NCI-H146 (cell line): ENCODE data around the gene KCTD16.

Source experiments
- DNase-seq: peaks from one replicate; lab custom pipeline; 2025; lab: John Stamatoyannopoulos, UW

Gene KCTD16

DNA sequence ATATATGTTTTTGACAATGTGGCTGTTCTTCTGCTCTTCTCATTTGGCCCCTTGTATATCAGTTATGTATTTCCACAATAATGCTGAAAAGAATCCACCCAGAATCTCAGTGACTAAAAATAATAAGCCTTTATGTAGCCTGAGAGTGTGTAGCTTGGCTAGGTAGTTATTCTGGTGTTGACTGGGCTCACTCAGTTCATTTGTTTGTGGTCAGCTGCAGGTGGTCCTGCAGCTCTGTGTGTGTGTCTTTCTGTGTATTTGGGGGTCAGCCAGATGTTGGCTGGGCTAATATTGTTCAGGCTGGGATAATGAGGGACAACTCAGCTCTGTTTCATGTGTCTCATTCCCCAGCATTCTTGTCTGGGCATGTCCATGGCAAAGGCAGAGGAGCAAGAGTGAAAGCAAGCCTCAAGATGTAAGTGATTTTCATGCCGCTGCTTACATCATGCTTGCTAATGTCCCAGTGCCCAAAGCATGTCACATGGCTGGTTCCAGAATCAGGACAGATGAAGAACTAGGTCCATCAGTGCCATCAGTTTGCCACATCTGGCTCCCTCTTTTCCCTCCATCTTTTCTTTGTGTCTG, 162.8 kb downstream of the KCTD16 start:
- DNase-seq, result peak; percentile 83

DNA sequence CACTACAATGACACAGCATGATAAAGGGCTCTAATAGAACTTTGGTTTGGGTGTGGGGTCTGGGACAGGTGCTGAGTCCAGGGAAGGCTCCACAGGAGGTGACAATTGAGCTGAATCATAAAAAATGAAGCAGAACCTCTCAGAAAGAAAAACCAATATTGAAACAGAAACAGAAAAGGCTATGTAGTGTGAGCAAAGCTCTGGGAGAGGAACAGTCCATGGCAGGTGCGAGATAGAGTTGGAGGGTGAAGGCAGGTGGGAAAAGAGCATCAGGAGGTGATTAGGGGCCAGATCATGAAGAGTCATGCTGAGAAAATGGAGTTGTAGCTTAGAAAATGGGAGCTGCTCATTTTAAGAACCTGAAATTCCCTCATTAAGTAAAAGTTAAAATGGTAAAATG, 164.9 kb downstream of the KCTD16 start:
- DNase-seq, result peak; percentile 95

DNA sequence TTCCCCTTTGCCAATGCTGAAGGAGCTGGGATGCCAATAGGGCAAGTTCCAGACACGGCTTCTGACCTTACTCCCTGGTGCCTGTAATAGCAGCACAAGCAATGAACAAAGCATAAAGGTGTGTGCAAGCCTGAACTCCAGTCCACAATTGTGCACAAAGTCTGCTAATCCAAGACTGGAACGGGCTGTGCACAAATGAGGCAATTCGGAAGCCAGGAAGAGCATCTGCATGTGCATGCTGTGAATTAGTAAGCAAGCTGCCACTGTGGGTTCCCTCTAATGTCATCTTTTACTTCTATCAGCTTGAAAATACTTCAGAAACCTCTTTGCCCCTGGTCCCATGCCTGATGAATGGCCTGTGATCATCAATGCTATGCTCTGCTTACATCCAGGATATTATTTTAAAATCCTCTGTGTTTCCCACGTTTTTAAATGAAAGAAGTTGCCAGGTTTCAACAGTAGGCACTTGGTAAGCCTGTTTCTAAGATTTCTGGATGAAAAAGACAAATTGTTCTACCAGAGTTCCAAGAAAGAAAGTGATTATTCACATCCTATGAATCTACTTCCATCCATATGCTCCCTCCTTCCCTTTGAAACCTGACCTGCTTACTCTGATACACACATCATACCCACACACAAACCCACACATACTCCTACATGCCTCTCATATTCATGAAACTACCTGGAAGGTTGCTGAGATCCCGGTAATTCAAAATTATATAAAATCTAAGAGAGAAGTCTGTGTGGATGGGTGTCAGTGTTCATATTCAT, 165.7 kb downstream of the KCTD16 start:
- peak; percentile 48 for DNase-seq

DNA sequence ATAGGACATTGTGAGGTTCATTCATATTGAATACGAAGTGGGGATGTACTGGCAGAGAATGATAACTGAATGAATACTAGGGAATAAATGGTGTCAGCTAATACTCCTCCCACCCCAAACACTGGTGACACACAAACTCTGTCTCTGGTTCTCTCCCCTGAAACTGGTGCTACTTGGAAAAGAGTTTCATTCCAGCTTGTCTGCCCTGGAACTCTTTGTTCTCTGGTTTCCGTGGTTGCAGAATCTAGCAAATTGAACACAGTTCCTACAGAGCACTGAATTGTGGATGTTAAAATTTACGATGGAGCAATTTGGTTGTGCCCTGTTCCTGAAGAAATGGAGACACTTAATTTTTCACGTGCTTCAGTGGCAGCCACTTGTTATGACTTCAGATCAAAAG, 181.7 kb downstream of the KCTD16 start:
- no peak for DNase-seq

DNA sequence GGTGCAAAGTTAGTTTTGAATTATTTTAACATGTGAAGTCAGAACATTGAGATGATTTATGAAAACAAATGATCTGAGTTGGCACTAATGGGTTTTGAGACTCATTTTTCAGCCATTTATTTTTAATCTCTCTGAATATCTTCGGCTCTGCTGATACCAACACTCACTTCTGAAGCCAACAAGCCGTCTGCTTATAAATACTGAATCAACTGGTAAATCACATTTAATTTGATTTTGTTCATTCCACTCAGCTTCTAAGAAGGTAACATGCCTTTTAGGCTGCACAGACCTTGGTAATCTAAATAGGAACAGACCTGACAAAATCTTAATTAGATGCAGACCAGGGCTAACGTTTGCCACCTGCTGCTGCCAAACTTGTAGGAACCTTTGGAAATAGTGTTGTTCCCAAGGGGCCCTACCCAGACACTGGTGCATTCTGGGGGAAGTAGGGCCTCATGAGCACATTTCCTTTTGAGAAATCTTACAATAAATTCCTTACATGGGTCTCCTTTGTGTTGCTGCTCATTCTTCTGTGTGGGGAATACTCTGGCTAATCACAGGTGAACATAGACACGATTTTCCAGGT, 182.2 kb downstream of the KCTD16 start:
- DNase-seq, result no peak

DNA sequence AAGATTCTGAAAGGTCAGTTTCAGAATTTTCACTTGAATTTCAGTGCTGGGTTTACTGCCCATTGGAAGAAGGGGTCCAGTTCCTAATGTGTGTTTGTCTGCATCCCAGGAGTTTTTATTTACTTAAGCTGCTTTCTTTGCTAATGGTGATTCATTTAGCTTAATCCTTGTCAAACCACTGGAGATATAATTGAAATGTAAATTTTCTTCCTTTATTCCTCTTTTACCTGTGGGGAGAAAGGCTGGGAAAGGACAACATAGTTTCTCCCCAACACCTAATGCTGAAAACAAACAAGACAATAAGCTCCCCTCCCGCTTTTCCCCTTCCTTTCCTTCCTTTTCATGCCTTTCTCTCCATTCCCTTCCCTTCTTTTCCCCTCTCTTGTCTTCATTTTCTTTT, 185.8 kb downstream of the KCTD16 start:
- DNase-seq, result peak; percentile 69

DNA sequence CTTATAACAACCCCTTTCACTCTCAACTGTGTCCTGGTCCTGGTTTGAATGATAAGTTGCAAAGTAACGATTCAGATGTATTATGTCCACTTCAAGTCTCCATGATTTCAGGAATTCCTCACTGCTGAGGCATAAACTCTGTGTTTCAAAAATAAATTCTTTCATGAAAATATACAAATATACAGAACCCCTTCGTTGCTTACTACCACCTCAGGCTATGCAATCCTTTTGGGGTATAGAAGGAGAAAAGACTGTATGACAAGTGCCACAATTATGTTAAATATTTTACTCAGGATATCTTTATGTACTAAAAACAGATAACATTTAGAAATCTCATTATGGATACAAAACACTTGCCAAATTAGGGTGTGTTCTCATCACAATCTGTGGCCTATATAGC, 190.7 kb downstream of the KCTD16 start:
- no peak for DNase-seq

DNA sequence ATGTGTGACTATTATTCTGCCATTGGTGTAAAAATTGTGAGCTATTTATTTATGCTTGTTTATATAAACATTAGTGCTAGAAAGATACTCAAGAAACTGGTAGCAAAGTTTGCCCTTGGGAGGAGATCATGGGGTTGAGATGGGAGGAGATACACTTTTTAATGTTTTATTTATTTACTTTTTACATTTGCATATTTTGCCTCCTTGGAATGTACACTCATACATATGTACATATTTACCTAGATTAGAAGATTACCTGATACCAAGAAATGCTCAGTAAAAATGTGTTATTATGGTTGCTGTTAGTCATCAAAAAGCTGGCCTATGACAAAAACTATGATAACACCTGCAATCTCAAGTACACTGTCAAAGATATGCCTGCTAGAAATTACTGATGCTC, 195.2 kb downstream of the KCTD16 start:
- DNase-seq, result no peak

DNA sequence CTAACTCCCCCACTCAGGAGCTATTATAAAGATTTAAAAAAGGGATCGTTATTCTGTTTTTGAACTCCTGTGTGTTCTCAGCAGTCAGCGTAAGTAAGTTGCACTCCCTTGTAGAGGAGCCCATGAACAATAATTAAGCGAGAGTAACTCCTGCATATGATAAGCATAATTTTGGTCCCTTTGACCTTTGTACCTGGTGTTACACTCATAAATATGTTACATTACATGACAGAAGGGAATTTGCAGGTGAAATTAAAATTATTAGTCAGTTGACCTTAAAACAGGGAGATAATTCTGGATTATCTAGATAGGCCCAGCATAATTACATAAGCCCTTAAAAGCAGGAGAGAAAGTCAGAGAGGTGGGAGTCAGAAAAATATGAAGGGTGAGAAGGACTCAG, 197.3 kb downstream of the KCTD16 start:
- no peak for DNase-seq

DNA sequence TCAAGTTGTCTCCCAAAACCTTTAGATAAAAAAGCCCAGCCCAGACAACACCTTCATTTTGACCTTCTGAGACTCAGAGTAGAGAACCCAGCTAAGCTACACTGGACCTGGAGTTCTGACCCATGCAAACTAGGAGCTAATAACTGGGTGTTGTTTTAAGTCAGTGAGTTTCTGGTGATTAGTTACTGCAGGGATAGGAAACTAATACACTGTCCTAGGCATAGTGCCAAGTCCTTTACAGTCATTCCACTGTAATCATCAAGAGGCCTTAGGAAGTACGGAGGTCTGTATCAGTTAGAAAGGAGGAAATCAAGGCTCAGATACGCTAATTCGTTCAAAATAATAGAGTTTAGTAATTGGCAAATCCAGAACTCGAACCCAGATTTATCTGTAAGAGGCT, 197.9 kb downstream of the KCTD16 start:
- DNase-seq, result peak; percentile 69

DNA sequence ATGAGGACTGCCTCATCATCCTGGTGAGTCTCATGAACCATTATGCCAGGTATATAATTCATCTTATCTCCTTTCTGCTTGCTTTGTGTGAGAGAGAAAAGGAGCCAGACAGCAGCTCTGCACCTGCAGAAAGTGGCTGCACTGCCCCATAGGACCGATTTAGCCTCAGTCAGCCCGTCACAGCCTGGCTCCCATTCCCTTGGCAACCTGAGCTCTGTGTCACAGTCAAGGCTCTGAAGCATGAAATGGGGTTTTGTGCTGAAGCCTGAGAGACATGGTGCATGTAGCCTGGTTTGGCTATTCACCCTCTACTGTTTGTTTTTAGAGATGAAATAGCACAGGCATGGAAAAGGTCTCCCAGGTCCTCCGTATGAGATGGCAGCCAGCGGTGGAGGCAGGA, 198.3 kb downstream of the KCTD16 start:
- DNase-seq, result peak; percentile 92

DNA sequence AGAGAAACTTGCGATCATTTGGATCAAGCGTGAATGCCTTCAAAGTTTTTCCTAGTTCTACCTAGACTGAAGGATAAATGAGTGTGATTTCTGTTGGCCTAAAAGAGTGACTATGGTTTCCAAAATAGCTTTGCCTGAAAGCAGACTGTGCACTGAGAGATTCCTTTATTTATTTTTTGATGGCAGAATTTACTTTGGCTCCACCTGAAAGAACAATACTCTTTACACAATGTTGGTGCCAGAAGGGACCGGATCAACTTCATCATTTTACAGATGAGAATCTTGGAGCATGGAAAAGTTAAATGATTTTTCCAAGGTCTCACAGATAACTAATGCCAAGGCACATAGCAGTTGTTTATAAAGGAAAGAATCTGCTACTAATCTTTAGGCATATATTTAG, 199.6 kb downstream of the KCTD16 start:
- DNase-seq, result no peak

DNA sequence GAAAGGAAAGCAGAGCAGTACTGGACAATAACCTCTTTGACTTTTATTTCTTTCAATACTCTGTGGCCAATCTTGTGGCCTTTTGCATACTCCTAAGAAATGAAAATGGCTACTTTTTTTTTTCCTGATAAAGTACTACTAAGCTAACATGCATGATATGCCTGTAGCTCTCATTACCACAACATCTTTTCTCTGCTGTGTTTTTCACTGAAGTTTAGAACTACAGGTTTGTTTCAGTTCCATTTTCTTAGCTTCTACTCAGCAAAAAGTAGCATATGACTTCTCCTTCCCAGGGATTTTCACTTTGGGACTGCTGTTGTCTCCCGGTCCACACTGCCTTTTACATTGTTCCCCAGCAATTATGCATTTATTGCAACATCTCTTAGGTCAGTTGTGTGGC, 204.0 kb downstream of the KCTD16 start:
- no peak for DNase-seq

DNA sequence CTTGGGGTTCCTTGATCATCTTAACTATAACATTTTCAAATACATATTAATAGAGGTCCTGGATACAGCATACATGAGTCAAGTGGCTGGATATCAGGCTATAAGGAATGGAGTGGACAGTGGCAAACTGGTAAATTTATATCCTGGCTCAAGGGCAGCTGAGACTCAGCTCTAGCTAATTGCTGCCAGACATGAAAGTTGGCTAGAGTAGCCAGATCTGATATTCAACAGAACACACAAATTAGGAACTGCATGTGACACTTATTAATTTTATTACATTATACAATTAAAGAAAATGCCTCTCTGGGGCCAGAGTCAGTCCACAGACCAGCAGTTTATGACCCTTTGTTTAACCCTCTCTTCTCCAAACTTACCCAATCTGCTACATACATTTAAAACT, 206.5 kb downstream of the KCTD16 start:
- DNase-seq, result no peak

DNA sequence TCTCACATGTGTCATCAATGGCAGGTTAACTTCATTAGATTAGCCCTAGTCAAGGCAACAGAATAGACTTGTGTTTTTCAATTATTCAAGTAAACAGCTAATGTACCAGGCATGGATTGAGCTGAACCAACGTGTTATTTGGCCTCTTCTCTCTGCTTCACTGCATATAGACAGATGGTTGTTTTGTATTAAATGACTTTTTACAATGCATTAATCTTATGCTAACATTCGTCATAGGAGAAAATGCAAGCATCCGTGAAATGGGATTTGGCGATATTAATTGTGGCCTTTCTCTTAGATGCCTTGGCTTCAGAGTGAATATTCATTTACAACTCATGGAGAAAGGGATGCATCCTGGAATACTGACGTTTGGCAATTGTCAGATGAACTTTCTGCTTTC, 208.0 kb downstream of the KCTD16 start:
- no peak for DNase-seq

DNA sequence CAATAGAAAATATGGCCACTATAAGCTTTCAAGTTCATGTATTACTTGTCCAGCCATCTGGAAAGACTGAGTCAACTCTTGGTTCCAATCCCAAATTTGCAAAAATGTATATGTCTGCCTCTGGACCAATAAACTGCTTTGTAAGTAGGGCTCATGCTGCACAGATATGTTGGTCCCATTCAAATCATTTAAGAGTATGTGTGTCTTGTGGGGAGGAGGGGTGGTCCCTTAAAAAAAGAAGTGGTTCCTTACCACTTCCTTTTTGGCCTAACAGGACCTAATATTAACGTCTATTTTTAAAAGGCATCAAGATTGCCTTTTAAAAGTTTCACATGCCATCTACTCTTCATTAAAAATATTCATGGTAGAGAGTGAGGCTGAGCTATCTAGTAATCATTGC, 214.9 kb downstream of the KCTD16 start:
- no peak for DNase-seq

DNA sequence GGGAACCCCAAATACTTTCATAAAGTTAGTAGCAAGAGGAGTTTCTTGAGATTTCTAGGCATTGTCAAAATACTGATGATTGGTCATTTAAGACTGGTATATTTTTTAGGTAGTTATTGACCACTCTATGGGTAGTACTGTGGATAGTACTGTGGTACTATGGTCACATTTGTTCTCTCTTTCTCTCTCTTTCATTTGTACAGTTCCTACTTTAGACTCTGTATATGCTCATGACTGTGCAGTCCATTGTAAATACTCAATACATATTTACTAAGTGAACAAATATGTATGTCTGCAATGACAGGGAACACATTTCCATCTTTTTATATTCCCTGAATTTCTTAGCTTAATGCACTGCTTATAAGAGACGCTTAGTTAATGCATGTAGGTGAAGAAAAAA, 215.6 kb downstream of the KCTD16 start:
- no peak for DNase-seq

DNA sequence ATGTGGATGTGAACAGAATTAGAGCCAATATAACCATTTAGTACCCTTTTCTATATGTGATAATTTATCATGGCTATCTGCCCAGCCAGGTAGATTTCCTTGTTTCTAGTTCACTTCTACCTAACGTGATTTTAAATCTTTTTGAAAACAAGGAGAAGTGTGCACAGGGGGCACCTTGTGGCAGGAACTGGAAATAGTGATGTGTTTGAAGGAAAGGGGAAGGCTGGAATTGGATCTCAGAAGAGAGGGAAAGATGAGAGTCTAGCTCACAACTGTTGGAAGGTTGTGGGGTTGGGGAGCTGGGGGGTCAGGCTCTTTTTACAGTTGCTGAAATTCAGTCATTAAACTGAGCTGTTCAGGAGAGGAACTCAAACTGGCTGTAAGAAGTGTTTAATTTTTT, 219.5 kb downstream of the KCTD16 start:
- peak; percentile 30 for DNase-seq

DNA sequence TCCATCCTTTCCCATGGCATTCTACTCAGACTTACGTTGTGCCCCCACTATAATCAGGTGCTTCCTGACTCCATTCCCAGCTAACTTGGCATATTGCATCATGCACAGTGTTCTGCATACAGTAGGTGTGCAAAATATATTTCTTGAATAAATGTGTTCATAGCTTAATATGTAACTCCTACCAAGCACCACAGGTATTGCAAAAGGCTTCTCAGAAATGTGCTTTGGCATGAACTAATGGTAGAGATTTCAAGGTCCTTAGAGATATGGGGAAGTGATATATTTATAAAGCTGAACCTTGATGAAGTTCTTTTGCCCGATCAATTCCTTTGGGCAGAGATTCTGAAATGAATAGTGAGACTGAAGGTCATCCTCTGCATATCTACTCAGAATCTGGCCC, 220.4 kb downstream of the KCTD16 start:
- DNase-seq, result no peak

DNA sequence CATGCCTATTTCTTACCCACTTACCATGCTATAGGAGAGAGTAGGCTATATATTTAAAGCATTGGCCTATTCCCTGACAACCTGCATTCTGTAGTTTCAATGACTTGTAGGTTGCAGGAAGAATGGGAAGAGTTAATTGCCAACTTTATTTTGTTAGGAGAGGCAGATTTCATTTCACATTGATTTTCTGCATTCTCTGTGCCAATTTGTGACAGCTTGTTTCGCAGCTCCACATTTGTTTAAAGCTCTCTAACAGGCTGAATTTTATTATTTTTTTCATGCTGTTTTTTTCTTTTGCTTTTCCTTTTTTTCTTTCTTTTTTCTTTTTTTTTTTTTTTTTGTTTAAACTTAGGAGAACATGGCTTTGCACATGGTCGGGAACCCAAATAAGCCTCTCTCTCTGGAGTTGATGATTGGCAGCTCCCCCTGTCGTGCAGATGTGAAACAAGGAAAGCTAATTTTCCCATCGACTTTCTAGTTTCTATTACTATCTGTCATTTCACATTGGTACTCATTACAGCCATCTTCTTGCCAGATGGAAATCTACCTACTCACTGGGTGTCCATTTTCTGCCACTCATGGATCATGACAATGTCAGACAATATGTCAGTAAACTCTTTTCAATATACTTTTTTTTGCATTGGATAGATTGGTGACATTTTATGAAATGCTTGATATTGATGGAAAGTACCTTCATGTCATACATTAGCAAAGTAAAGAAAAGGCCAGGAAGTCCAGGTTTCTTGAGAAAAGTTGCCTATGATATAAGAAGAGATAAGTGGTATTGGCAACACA, 223.2 kb downstream of the KCTD16 start:
- DNase-seq, result no peak

DNA sequence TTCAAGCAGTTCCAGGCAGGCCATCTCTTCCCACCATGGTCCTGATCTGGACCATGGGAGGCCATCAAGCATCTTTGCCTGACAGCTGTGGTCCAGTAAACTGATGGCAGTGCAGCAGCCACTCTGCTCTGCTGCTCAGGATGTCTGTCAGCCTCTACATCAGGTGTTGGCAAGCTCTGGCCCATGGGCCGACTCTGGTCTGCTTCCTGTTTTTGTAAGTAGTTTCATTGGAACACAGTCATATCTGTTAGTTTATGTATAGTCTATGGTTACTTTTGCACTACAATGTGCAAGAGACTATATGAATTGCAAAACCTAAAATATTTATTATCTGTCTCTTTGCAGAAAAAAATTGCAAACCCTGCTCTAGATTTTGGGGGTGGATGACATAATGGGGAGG, 225.0 kb downstream of the KCTD16 start:
- no peak for DNase-seq

DNA sequence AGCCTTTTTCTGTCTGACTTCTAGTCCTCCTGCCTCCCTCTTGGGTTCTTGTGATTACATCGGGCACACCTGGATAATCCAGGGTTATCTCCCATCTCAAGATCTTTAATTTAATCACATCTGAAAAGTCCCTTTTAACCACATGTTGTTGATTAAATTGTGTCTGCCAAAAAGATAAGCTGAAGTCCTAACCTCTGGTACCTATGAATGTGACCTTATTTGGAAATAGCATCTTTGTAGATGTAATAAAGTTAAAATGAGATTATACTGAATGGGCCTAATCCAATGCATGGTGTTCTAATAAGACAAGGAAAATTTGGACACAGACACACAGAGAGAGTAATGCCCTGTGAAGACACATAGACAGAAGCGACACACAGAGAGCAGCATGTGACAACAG, 232.4 kb downstream of the KCTD16 start:
- DNase-seq, result no peak
